GM23338 (cell line): ENCODE measurements around the gene ZNF714. TPM values are rescaled to one million over a fixed set of nuclear protein-coding genes. Genes with fewer than 3 reads are reported as not detected.
A peak's percentile ranks its signal among the peaks of the same experiment; 100 is the strongest.

ENCODE experiments used
- ATAC-seq: fragments of 200-7000 bp; cut with Tn5 transposase; 3 replicates; pipeline ENCODE4 v1.9.1; 2020
- DNase-seq: peaks from one replicate; pipeline ENCODE4 v3.0.0-alpha.2; 2015; ENCODE audit warnings: low spot score
- H2AFZ ChIP-seq: fragments of 200-600 bp; sonication (generic); 2 replicates; pipeline ENCODE4 v1.8.0; 2016; ENCODE audit warnings: antibody characterized with exemption, mild to moderate bottlenecking, moderate library complexity
- H3F3A ChIP-seq: fragments of 200-600 bp; sonication (generic); replicated peaks from 2 replicates; pipeline ENCODE4 v1.8.0; 2017; ENCODE audit warnings: antibody characterized with exemption, mixed run types, low read depth
- H3K27ac ChIP-seq: fragments of 200-600 bp; sonication (generic); 2 replicates; pipeline ENCODE4 v1.6.1; 2016; ENCODE audit warnings: low read depth
- H3K27me3 ChIP-seq: fragments of 200-600 bp; sonication (generic); 2 replicates; pipeline ENCODE4 v1.8.0; 2016; ENCODE audit warnings: mild to moderate bottlenecking, mixed run types, moderate library complexity; ENCODE audit not compliant: insufficient read depth
- H3K36me3 ChIP-seq: fragments of 200-600 bp; sonication (generic); 2 replicates; pipeline ENCODE4 v1.8.0; 2016; ENCODE audit warnings: mild to moderate bottlenecking; ENCODE audit not compliant: insufficient read depth
- H3K4me1 ChIP-seq: fragments of 200-600 bp; sonication (generic); 2 replicates; pipeline ENCODE4 v1.8.0; 2016; ENCODE audit warnings: mild to moderate bottlenecking, moderate library complexity; ENCODE audit not compliant: insufficient read depth
- H3K4me2 ChIP-seq: fragments of 200-600 bp; sonication (generic); 2 replicates; pipeline ENCODE4 v1.7.1; 2017; ENCODE audit warnings: mixed run types
- H3K4me3 ChIP-seq: fragments of 200-600 bp; sonication (generic); 2 replicates; pipeline ENCODE4 v1.6.1; 2016; ENCODE audit warnings: mixed run types
- H3K79me2 ChIP-seq: fragments of 200-600 bp; sonication (generic); replicated peaks from 2 replicates; pipeline ENCODE4 v1.8.0; 2017; ENCODE audit warnings: mild to moderate bottlenecking; ENCODE audit not compliant: insufficient read depth
- H3K9me2 ChIP-seq: fragments of 200-600 bp; sonication (generic); 2 replicates; pipeline ENCODE4 v1.8.0; 2017; ENCODE audit not compliant: insufficient read depth
- H4K20me1 ChIP-seq: fragments of 200-600 bp; sonication (generic); replicated peaks from 2 replicates; pipeline ENCODE4 v1.8.0; 2017; ENCODE audit warnings: mild to moderate bottlenecking; ENCODE audit not compliant: insufficient read depth
- H3K27ac Mint-ChIP-seq: 2 replicates; pipeline ENCODE4 v1.8.0; 2020; ENCODE audit warnings: inconsistent platforms, mild to moderate bottlenecking, moderate library complexity, mixed read lengths
- H3K27me3 Mint-ChIP-seq: 3 replicates; pipeline ENCODE4 v1.8.0; 2022; ENCODE audit warnings: low read depth, mild to moderate bottlenecking, moderate library complexity, mixed read lengths, inconsistent platforms; ENCODE audit not compliant: insufficient read depth, poor library complexity
- H3K36me3 Mint-ChIP-seq: 3 replicates; pipeline ENCODE4 v1.8.0; 2021; ENCODE audit warnings: low read depth, mild to moderate bottlenecking, inconsistent platforms, moderate library complexity, mixed read lengths
- H3K4me1 Mint-ChIP-seq: 3 replicates; pipeline ENCODE4 v1.8.0; 2020; ENCODE audit warnings: mild to moderate bottlenecking, inconsistent platforms, mixed read lengths
- H3K4me3 Mint-ChIP-seq: 3 replicates; pipeline ENCODE4 v1.8.0; 2021; ENCODE audit warnings: moderate library complexity, mild to moderate bottlenecking, inconsistent platforms, mixed read lengths
- H3K9me3 Mint-ChIP-seq: 3 replicates; pipeline ENCODE4 v1.8.0; 2020; ENCODE audit warnings: moderate library complexity, mild to moderate bottlenecking, inconsistent platforms, mixed read lengths
- CREB1 ChIP-seq: fragments of 250-450 bp; sonication (Bioruptor Pico); IDR thresholded peaks from 2 replicates; pipeline ENCODE4 v1.5.0; 2020; ENCODE audit warnings: low read depth, mild to moderate bottlenecking, moderate library complexity
- EZH2 ChIP-seq: fragments of 200-600 bp; sonication (generic); IDR thresholded peaks from one replicate; pipeline ENCODE4 v1.8.0; 2017; ENCODE audit warnings: antibody characterized with exemption, mild to moderate bottlenecking, low read depth; ENCODE audit not compliant: unreplicated experiment
- JUNB ChIP-seq: IDR thresholded peaks from one replicate; pipeline ENCODE4 v1.6.1; 2016; ENCODE audit warnings: antibody characterized with exemption; ENCODE audit not compliant: unreplicated experiment
- NANOG ChIP-seq: IDR thresholded peaks from 2 replicates; pipeline ENCODE4 v1.6.1; 2016; ENCODE audit warnings: antibody characterized with exemption, borderline replicate concordance
- POLR2AphosphoS5 ChIP-seq: IDR thresholded peaks from 2 replicates; pipeline ENCODE4 v1.6.1; 2016; ENCODE audit warnings: antibody characterized with exemption, low read depth
- STAT1 ChIP-seq: IDR thresholded peaks from one replicate; pipeline ENCODE4 v1.6.1; 2016; ENCODE audit warnings: antibody characterized with exemption; ENCODE audit not compliant: unreplicated experiment
- ZNF114 ChIP-seq: fragments of 250-450 bp; sonication (Bioruptor Pico); IDR thresholded peaks from 2 replicates; pipeline ENCODE4 v1.5.0; 2020; ENCODE audit warnings: mild to moderate bottlenecking, moderate library complexity
- polyA plus RNA-seq: library from polyadenylated mRNA; unstranded; fragments of >200 nt; fragmentation: Nextera tagmentation; extraction: Ambion mirVana; gene quantifications from 2 replicates; pipeline ENCODE4 v1.2.1, GENCODE V29; 2016
- total RNA-seq: library from RNA; depleted of rRNA; stranded (reverse); fragments of >200 nt; shearing (Covaris generic); gene quantifications from 2 replicates; pipeline ENCODE4 v1.2.3, GENCODE V29; 2014
- TF ChIP-seq, protein P1 (sequence below), 2 experiments: fragments of 200-600 bp in 1 of 2; sonication (generic) in 1 of 2; conservative IDR thresholded peaks; 2 replicates each; pipeline versions ENCODE4 v1.5.1 to v1.6.1; 2016 to 2017; ENCODE audit warnings: antibody characterized with exemption in 2 of 2, low read depth in 2 of 2, mild to moderate bottlenecking in 2 of 2, moderate library complexity in 1 of 2
- TF ChIP-seq, protein P2 (sequence below): IDR thresholded peaks from one replicate; pipeline ENCODE4 v1.6.1; 2018; ENCODE audit warnings: antibody characterized with exemption; ENCODE audit not compliant: unreplicated experiment

The ZNF714 gene
- total and polyA plus RNA-seq, 2 experiments from 2014 or later = 43.5 to 83.2 TPM

- peak; percentile 38; the same call in 1 of the 2 replicates for TF ChIP-seq CREB1 (CRISPR knock-in tag)
- TF ChIP-seq POLR2AphosphoS5 = peak; percentile 93
- TF ChIP-seq JUNB = no peak
Observed at GRCh38 chr19:21141787-21142464, 59.9 kb downstream of the ZNF714 start, which contains the start of gene ZNF431 (continued).

GRCh38 chr19:21143428-21143827, 61.4 kb downstream of the ZNF714 start:
- peaks cover 31% of the 10 kb centered on the region for H3K9me3 Mint-ChIP-seq
- peaks cover 59% of the 10 kb centered on the region for H3K79me2 ChIP-seq
- H3K27ac ChIP-seq = peak overlapping the region; percentile 86; the same call in 1 of the 2 replicates
- H3K27me3 Mint-ChIP-seq = peaks cover 10% of the 10 kb centered on the region
- H3K27ac Mint-ChIP-seq = peak overlapping the region; percentile 56; the same call in 1 of the 2 replicates
- no peaks in the 10 kb centered on the region for H3K9me2 ChIP-seq
- ATAC-seq (no peak), DNase-seq (no peak)
- H2AFZ ChIP-seq = no peak overlapping the region
- H3K4me1 ChIP-seq = 0 out of 2 replicates have a peak, but pooled peaks cover 3% of the 10 kb centered on the region
- no peaks in the 10 kb centered on the region for H3F3A ChIP-seq
- TF ChIP-seq CREB1 (CRISPR knock-in tag) (no peak), NANOG (no peak), ZNF114 (CRISPR knock-in tag) (no peak), EZH2 (no peak)
- TF ChIP-seq, protein P1, sequence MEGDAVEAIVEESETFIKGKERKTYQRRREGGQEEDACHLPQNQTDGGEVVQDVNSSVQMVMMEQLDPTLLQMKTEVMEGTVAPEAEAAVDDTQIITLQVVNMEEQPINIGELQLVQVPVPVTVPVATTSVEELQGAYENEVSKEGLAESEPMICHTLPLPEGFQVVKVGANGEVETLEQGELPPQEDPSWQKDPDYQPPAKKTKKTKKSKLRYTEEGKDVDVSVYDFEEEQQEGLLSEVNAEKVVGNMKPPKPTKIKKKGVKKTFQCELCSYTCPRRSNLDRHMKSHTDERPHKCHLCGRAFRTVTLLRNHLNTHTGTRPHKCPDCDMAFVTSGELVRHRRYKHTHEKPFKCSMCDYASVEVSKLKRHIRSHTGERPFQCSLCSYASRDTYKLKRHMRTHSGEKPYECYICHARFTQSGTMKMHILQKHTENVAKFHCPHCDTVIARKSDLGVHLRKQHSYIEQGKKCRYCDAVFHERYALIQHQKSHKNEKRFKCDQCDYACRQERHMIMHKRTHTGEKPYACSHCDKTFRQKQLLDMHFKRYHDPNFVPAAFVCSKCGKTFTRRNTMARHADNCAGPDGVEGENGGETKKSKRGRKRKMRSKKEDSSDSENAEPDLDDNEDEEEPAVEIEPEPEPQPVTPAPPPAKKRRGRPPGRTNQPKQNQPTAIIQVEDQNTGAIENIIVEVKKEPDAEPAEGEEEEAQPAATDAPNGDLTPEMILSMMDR (conservative IDR thresholded peaks at IDR 0.05; ENCODE audit: low read depth in 2 of 2) = no peak
- peak overlapping the region; percentile 100 for H3K4me3 Mint-ChIP-seq
- H3K4me2 ChIP-seq = peak overlapping the region; percentile 77
- H4K20me1 ChIP-seq = no peaks in the 10 kb centered on the region
- no peaks in the 10 kb centered on the region for H3K27me3 ChIP-seq
- H3K36me3 ChIP-seq = peaks cover 42% of the 10 kb centered on the region
- H3K4me1 Mint-ChIP-seq = peaks cover 8% of the 10 kb centered on the region
- H3K4me3 ChIP-seq = peak overlapping the region; percentile 85; the same call in 1 of the 2 replicates
- H3K36me3 Mint-ChIP-seq = peaks cover 61% of the 10 kb centered on the region

DNA sequence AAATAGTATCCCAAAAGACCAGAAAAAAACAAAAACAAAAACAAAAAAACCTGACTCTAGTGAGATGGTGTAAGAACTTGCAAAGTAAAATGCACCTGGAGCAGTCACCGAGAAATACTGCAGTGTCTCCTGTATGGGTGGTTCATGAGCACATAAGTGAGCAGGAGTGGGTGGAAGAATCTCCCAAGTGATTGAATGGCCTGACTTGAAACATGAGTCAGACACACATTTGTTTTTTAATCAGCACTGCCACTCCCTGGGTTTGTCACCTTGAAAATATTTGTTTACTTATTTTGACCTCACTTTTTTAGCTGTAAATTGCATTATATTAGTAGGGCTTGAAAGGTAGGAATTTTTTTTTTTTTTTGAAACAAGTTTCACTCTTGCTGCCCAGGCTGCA, 61.9 kb downstream of the ZNF714 start:
- DNase-seq = no peak
- H3K4me2 ChIP-seq = no peak overlapping the region
- peaks cover 64% of the 10 kb centered on the region for H3K79me2 ChIP-seq
- no peak overlapping the region for H3K4me3 ChIP-seq
- Mint-ChIP-seq H3K4me1 (peaks cover 8% of the 10 kb centered on the region), H3K27ac (peak overlapping the region; percentile 56; the same call in 1 of the 2 replicates), H3K4me3 (no peak overlapping the region), H3K9me3 (peaks cover 36% of the 10 kb centered on the region), H3K27me3 (peaks cover 10% of the 10 kb centered on the region), H3K36me3 (peaks cover 65% of the 10 kb centered on the region)
- no peaks in the 10 kb centered on the region for H3K9me2 ChIP-seq
- H3K36me3 ChIP-seq = peaks cover 46% of the 10 kb centered on the region
- ATAC-seq = no peak
- H4K20me1 ChIP-seq = no peaks in the 10 kb centered on the region
- H3K27me3 ChIP-seq = no peaks in the 10 kb centered on the region
- H3F3A ChIP-seq = no peaks in the 10 kb centered on the region
- H3K27ac ChIP-seq = peak overlapping the region; percentile 86; the same call in 1 of the 2 replicates
- 0 out of 2 replicates have a peak, but pooled peaks cover 3% of the 10 kb centered on the region for H3K4me1 ChIP-seq
- H2AFZ ChIP-seq = no peak overlapping the region
- TF ChIP-seq, protein P2, sequence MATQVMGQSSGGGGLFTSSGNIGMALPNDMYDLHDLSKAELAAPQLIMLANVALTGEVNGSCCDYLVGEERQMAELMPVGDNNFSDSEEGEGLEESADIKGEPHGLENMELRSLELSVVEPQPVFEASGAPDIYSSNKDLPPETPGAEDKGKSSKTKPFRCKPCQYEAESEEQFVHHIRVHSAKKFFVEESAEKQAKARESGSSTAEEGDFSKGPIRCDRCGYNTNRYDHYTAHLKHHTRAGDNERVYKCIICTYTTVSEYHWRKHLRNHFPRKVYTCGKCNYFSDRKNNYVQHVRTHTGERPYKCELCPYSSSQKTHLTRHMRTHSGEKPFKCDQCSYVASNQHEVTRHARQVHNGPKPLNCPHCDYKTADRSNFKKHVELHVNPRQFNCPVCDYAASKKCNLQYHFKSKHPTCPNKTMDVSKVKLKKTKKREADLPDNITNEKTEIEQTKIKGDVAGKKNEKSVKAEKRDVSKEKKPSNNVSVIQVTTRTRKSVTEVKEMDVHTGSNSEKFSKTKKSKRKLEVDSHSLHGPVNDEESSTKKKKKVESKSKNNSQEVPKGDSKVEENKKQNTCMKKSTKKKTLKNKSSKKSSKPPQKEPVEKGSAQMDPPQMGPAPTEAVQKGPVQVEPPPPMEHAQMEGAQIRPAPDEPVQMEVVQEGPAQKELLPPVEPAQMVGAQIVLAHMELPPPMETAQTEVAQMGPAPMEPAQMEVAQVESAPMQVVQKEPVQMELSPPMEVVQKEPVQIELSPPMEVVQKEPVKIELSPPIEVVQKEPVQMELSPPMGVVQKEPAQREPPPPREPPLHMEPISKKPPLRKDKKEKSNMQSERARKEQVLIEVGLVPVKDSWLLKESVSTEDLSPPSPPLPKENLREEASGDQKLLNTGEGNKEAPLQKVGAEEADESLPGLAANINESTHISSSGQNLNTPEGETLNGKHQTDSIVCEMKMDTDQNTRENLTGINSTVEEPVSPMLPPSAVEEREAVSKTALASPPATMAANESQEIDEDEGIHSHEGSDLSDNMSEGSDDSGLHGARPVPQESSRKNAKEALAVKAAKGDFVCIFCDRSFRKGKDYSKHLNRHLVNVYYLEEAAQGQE = no peak
- no peak for TF ChIP-seq ZNF114 (CRISPR knock-in tag)
- no peak for TF ChIP-seq EZH2
- no peak for TF ChIP-seq STAT1
